Skeletal muscle satellite cell (primary cell): Measurements from ENCODE around the gene GCSH.
"Not testable (repeated sequence)": the region's sequence is repeated elsewhere in the genome, so short reads cannot be mapped to it uniquely, and the experiment has no call there.

Experiments
- H3K27me3 ChIP-seq: 2 replicates; pipeline ENCODE4 v1.7.0; 2013; ENCODE audit warnings: low read length; ENCODE audit not compliant: control insufficient read depth, insufficient read depth
- H3K36me3 ChIP-seq: 2 replicates; pipeline ENCODE4 v1.7.0; 2013; ENCODE audit warnings: mild to moderate bottlenecking, control low read depth, low read length; ENCODE audit not compliant: insufficient read depth
- H3K4me1 ChIP-seq: 2 replicates; pipeline ENCODE4 v1.7.0; 2013; ENCODE audit warnings: low read length; ENCODE audit not compliant: control insufficient read depth, insufficient read depth
- H3K4me2 ChIP-seq: 2 replicates; pipeline ENCODE4 v1.7.0; 2013; ENCODE audit warnings: mild to moderate bottlenecking, low read length
- H3K4me3 ChIP-seq: 2 replicates; pipeline ENCODE4 v1.7.0; 2013; ENCODE audit warnings: low read length
- H3K9ac ChIP-seq: 2 replicates; pipeline ENCODE4 v1.7.0; 2013; ENCODE audit warnings: mild to moderate bottlenecking, low read depth, low read length, moderate library complexity
- H3K9me3 ChIP-seq: replicated peaks from 2 replicates; pipeline ENCODE4 v1.7.0; 2013; ENCODE audit warnings: mild to moderate bottlenecking, control low read depth, low read length

GCSH gene

GRCh38 chr16:81123092-81123852 lies 27.1 kb upstream of the GCSH start:
- Histone ChIP-seq H3K9ac (no peak overlapping the region), H3K4me1 (no peaks in the 10 kb centered on the region), H3K9me3 (no peaks in the 10 kb centered on the region), H3K36me3 (no peaks in the 10 kb centered on the region), H3K4me3 (no peak overlapping the region), H3K4me2 (no peak overlapping the region), H3K27me3 (peaks cover 6% of the 10 kb centered on the region)

- H3K4me2 ChIP-seq, result no peak overlapping the region
- H3K27me3 ChIP-seq, result no peaks in the 10 kb centered on the region
- no peak overlapping the region for H3K9ac ChIP-seq
- no peaks in the 10 kb centered on the region for H3K9me3 ChIP-seq
- H3K36me3 ChIP-seq, result no peaks in the 10 kb centered on the region
- no peak overlapping the region for H3K4me3 ChIP-seq
- no peaks in the 10 kb centered on the region for H3K4me1 ChIP-seq
Measured at GRCh38 chr16:81121474-81121990, 25.3 kb upstream of the GCSH start.

GRCh38 chr16:81117436-81117835 lies 21.2 kb upstream of the GCSH start:
- Histone ChIP-seq H3K27me3 (no peaks in the 10 kb centered on the region), H3K4me1 (no peaks in the 10 kb centered on the region), H3K4me3 (no peak overlapping the region), H3K36me3 (no peaks in the 10 kb centered on the region), H3K9me3 (no peaks in the 10 kb centered on the region), H3K4me2 (no peak overlapping the region), H3K9ac (no peak overlapping the region)

- Histone ChIP-seq H3K4me2 (no peak overlapping the region), H3K9me3 (no peaks in the 10 kb centered on the region), H3K4me1 (no peaks in the 10 kb centered on the region), H3K36me3 (no peaks in the 10 kb centered on the region), H3K4me3 (no peak overlapping the region), H3K27me3 (no peaks in the 10 kb centered on the region), H3K9ac (no peak overlapping the region)
Measured at GRCh38 chr16:81116285-81116684, 20.1 kb upstream of the GCSH start.

GRCh38 chr16:81112453-81112852 lies 16.3 kb upstream of the GCSH start:
- Histone ChIP-seq H3K4me2 (no peak overlapping the region), H3K4me3 (no peak overlapping the region), H3K9me3 (no peaks in the 10 kb centered on the region), H3K27me3 (no peaks in the 10 kb centered on the region), H3K4me1 (no peaks in the 10 kb centered on the region), H3K36me3 (no peaks in the 10 kb centered on the region), H3K9ac (no peak overlapping the region)

- H3K27me3 ChIP-seq, H3K36me3 ChIP-seq, H3K4me2 ChIP-seq, H3K4me1 ChIP-seq, H3K9me3 ChIP-seq, H3K4me3 ChIP-seq, H3K9ac ChIP-seq: not testable (repeated sequence)
Measured at GRCh38 chr16:81109274-81109673, 13.1 kb upstream of the GCSH start.

- Histone ChIP-seq H3K4me1 (no peaks in the 10 kb centered on the region), H3K9me3 (no peaks in the 10 kb centered on the region), H3K4me3 (no peak overlapping the region), H3K36me3 (no peaks in the 10 kb centered on the region), H3K4me2 (no peak overlapping the region), H3K27me3 (no peaks in the 10 kb centered on the region), H3K9ac (no peak overlapping the region)
Measured at GRCh38 chr16:81107511-81107910, 11.3 kb upstream of the GCSH start.

- H3K9me3 ChIP-seq, result no peaks in the 10 kb centered on the region
Measured at GRCh38 chr16:81106826-81107503, 10.8 kb upstream of the GCSH start.

GRCh38 chr16:81105946-81106345 lies 9.8 kb upstream of the GCSH start:
- Histone ChIP-seq H3K4me2 (no peak overlapping the region), H3K9me3 (no peaks in the 10 kb centered on the region), H3K27me3 (no peaks in the 10 kb centered on the region), H3K4me1 (no peaks in the 10 kb centered on the region), H3K4me3 (no peak overlapping the region), H3K36me3 (no peaks in the 10 kb centered on the region), H3K9ac (no peak overlapping the region)

More at GRCh38 chr16:81106826-81107503, 10.8 kb upstream of the GCSH start:
- Histone ChIP-seq H3K36me3 (no peaks in the 10 kb centered on the region), H3K4me1 (no peaks in the 10 kb centered on the region), H3K27me3 (no peaks in the 10 kb centered on the region), H3K9ac (no peak overlapping the region), H3K4me2 (no peak overlapping the region), H3K4me3 (no peak overlapping the region)

GRCh38 chr16:81101702-81102101 lies 5.5 kb upstream of the GCSH start:
- no peaks in the 10 kb centered on the region for H3K9me3 ChIP-seq
- H3K4me1 ChIP-seq, result peaks cover 3% of the 10 kb centered on the region
- no peak overlapping the region for H3K4me2 ChIP-seq
- no peaks in the 10 kb centered on the region for H3K27me3 ChIP-seq
- no peak overlapping the region for H3K4me3 ChIP-seq
- H3K9ac ChIP-seq, result no peak overlapping the region
- H3K36me3 ChIP-seq, result no peaks in the 10 kb centered on the region

GRCh38 chr16:81099958-81100357 lies 3.8 kb upstream of the GCSH start:
- H3K9ac ChIP-seq, result no peak overlapping the region
- no peaks in the 10 kb centered on the region for H3K36me3 ChIP-seq
- H3K4me2 ChIP-seq, result no peak overlapping the region
- no peaks in the 10 kb centered on the region for H3K27me3 ChIP-seq
- H3K9me3 ChIP-seq, result no peaks in the 10 kb centered on the region
- peaks cover 5% of the 10 kb centered on the region for H3K4me1 ChIP-seq
- no peak overlapping the region for H3K4me3 ChIP-seq

- Histone ChIP-seq H3K9me3 (no peaks in the 10 kb centered on the region), H3K4me1 (peaks cover 5% of the 10 kb centered on the region), H3K36me3 (no peaks in the 10 kb centered on the region), H3K4me3 (no peak overlapping the region), H3K27me3 (no peaks in the 10 kb centered on the region), H3K9ac (no peak overlapping the region), H3K4me2 (no peak overlapping the region)
Measured at GRCh38 chr16:81097230-81097629, 1.0 kb upstream of the GCSH start.
